Measurements from ENCODE around the gene BARX2. TPM values are rescaled to one million over a fixed set of nuclear protein-coding genes. Genes with fewer than 3 reads are reported as not detected.
A peak's percentile ranks its signal among the peaks of the same experiment; 100 is the strongest.

BARX2 gene
- total RNA-seq, 1 experiment from 2014 or later: not detected

- Histone ChIP-seq H3K9me3 (no peaks in the 10 kb centered on the region), H3K27me3 (peaks cover 89% of the 10 kb centered on the region), H3K36me3 (no peaks in the 10 kb centered on the region), H3K4me3 (no peak overlapping the region)
- DNase-seq: no peak
Measured at GRCh38 chr11:129368889-129369672, 6.6 kb upstream of the BARX2 start.

- no peaks in the 10 kb centered on the region for H3K36me3 ChIP-seq
- no peak for DNase-seq
- no peaks in the 10 kb centered on the region for H3K9me3 ChIP-seq
- H3K4me3 ChIP-seq: no peak overlapping the region
- peaks cover 96% of the 10 kb centered on the region for H3K27me3 ChIP-seq
Measured at GRCh38 chr11:129370715-129371114, 4.9 kb upstream of the BARX2 start.

GRCh38 chr11:129372609-129373488 lies 2.8 kb upstream of the BARX2 start:
- Histone ChIP-seq H3K27me3 (peaks cover 94% of the 10 kb centered on the region), H3K36me3 (no peaks in the 10 kb centered on the region), H3K9me3 (no peaks in the 10 kb centered on the region), H3K4me3 (peak overlapping the region; percentile 28)
- DNase-seq: no peak

- Histone ChIP-seq H3K9me3 (no peaks in the 10 kb centered on the region), H3K36me3 (no peaks in the 10 kb centered on the region), H3K4me3 (peak overlapping the region; percentile 28), H3K27me3 (peaks cover 92% of the 10 kb centered on the region)
- no peak for DNase-seq
Measured at GRCh38 chr11:129373489-129373953, 2.1 kb upstream of the BARX2 start.

GRCh38 chr11:129374081-129374992 lies 1.3 kb upstream of the BARX2 start:
- Histone ChIP-seq H3K9me3 (no peaks in the 10 kb centered on the region), H3K4me3 (0 out of 2 replicates have a peak overlapping the region, but pooled peaks have one; percentile 4), H3K36me3 (no peaks in the 10 kb centered on the region), H3K27me3 (peaks cover 88% of the 10 kb centered on the region)
- DNase-seq: no peak

- DNase-seq: peak; percentile 8
Measured at GRCh38 chr11:129374993-129375750, 476 bp upstream of the BARX2 start.

GRCh38 chr11:129376658-129377341 lies 1.2 kb downstream of the BARX2 start:
- DNase-seq: no peak
- H3K4me3 ChIP-seq: no peak overlapping the region
- peaks cover 71% of the 10 kb centered on the region for H3K27me3 ChIP-seq

More at GRCh38 chr11:129374993-129375750, 476 bp upstream of the BARX2 start:
- peak overlapping the region; percentile 9; the same call in 1 of the 2 replicates for H3K4me3 ChIP-seq
- H3K36me3 ChIP-seq: no peaks in the 10 kb centered on the region
- no peaks in the 10 kb centered on the region for H3K9me3 ChIP-seq
- H3K27me3 ChIP-seq: peaks cover 83% of the 10 kb centered on the region

GRCh38 chr11:129377739-129378138 lies 2.1 kb downstream of the BARX2 start:
- DNase-seq: no peak
- no peak overlapping the region for H3K4me3 ChIP-seq
- no peaks in the 10 kb centered on the region for H3K9me3 ChIP-seq
- peaks cover 61% of the 10 kb centered on the region for H3K27me3 ChIP-seq
- H3K36me3 ChIP-seq: no peaks in the 10 kb centered on the region

More at GRCh38 chr11:129376658-129377341, 1.2 kb downstream of the BARX2 start:
- Histone ChIP-seq H3K9me3 (no peaks in the 10 kb centered on the region), H3K36me3 (no peaks in the 10 kb centered on the region)

- Histone ChIP-seq H3K4me3 (no peak overlapping the region), H3K9me3 (no peaks in the 10 kb centered on the region), H3K36me3 (no peaks in the 10 kb centered on the region), H3K27me3 (peaks cover 47% of the 10 kb centered on the region)
- DNase-seq: no peak
Measured at GRCh38 chr11:129380413-129380812, 4.8 kb downstream of the BARX2 start.

GRCh38 chr11:129382583-129382982 lies 6.9 kb downstream of the BARX2 start:
- Histone ChIP-seq H3K27me3 (peaks cover 40% of the 10 kb centered on the region), H3K36me3 (no peaks in the 10 kb centered on the region), H3K4me3 (no peak overlapping the region), H3K9me3 (no peaks in the 10 kb centered on the region)
- no peak for DNase-seq

GRCh38 chr11:129383060-129383459 lies 7.4 kb downstream of the BARX2 start:
- no peak for DNase-seq
- Histone ChIP-seq H3K27me3 (peaks cover 36% of the 10 kb centered on the region), H3K4me3 (no peak overlapping the region), H3K36me3 (no peaks in the 10 kb centered on the region), H3K9me3 (no peaks in the 10 kb centered on the region)

GRCh38 chr11:129383502-129383901 lies 7.9 kb downstream of the BARX2 start:
- Histone ChIP-seq H3K36me3 (no peaks in the 10 kb centered on the region), H3K4me3 (no peak overlapping the region), H3K27me3 (peaks cover 33% of the 10 kb centered on the region), H3K9me3 (no peaks in the 10 kb centered on the region)
- DNase-seq: no peak

- DNase-seq: no peak
- Histone ChIP-seq H3K9me3 (no peaks in the 10 kb centered on the region), H3K27me3 (peaks cover 29% of the 10 kb centered on the region), H3K4me3 (no peak overlapping the region), H3K36me3 (no peaks in the 10 kb centered on the region)
Measured at GRCh38 chr11:129384415-129384814, 8.8 kb downstream of the BARX2 start.

GRCh38 chr11:129385801-129386200 lies 10.2 kb downstream of the BARX2 start:
- Histone ChIP-seq H3K27me3 (peaks cover 25% of the 10 kb centered on the region), H3K9me3 (no peaks in the 10 kb centered on the region)

GRCh38 chr11:129386795-129387397 lies 11.2 kb downstream of the BARX2 start:
- H3K4me3 ChIP-seq: no peak overlapping the region
- no peak for DNase-seq
- H3K27me3 ChIP-seq: peaks cover 23% of the 10 kb centered on the region
- H3K9me3 ChIP-seq: no peaks in the 10 kb centered on the region
- H3K36me3 ChIP-seq: no peaks in the 10 kb centered on the region

More at GRCh38 chr11:129385801-129386200, 10.2 kb downstream of the BARX2 start:
- H3K4me3 ChIP-seq: no peak overlapping the region
- H3K36me3 ChIP-seq: no peaks in the 10 kb centered on the region
- no peak for DNase-seq
